ENCODE measurements around the gene TRPM3. TPM values are rescaled to one million over a fixed set of nuclear protein-coding genes. Genes with fewer than 3 reads are reported as not detected.

The TRPM3 gene
- 3.1 and 6.1 TPM in 2 replicates for total RNA-seq

GRCh38 chr9:71121275-71122021, at the start of gene TRPM3:
TSS of gene TRPM3 (minus strand) at chr9:71121621. CDS start at chr9:71121354, 267 bp downstream.

Small RNAs within 50 kb of the gene (small RNA-seq; reads per million reads assigned to genes)
- 17.4 reads per million, percentile 95 among the genes with 10 or more reads in this experiment for gene MIR204
- gene RN7SL726P: not detected

All from thoracic aorta endothelial cell (primary cell).